Left renal pelvis (tissue), 4 donors: ENCODE measurements around the gene ERV3-1. TPM values are rescaled to one million over a fixed set of nuclear protein-coding genes. Genes with fewer than 3 reads are reported as not detected.
"Not testable (repeated sequence)": the region's sequence is repeated elsewhere in the genome, so short reads cannot be mapped to it uniquely, and the experiment has no call there.

Experiments used
- DNase-seq, 4 donors: peaks; one replicate each; pipeline ENCODE4 v3.0.0-alpha.2; 2013; ENCODE audit warnings: low read depth in 4 of 4, low spot score in 3 of 4
- polyA plus RNA-seq, 4 donors: library from polyadenylated mRNA; unstranded; fragments of 120-200 nt; gene quantifications; one replicate each; pipeline ENCODE4 v1.2.1, GENCODE V29; 2013; ENCODE audit not compliant: insufficient read length in 4 of 4

The ERV3-1 gene
- polyA plus RNA-seq, 4 donors, result 23.5 to 51.9 (median 30.8) TPM

- DNase-seq, result no peak
Measured at GRCh38 chr7:65002972-65003585, 3.4 kb downstream of the ERV3-1 start.

DNA sequence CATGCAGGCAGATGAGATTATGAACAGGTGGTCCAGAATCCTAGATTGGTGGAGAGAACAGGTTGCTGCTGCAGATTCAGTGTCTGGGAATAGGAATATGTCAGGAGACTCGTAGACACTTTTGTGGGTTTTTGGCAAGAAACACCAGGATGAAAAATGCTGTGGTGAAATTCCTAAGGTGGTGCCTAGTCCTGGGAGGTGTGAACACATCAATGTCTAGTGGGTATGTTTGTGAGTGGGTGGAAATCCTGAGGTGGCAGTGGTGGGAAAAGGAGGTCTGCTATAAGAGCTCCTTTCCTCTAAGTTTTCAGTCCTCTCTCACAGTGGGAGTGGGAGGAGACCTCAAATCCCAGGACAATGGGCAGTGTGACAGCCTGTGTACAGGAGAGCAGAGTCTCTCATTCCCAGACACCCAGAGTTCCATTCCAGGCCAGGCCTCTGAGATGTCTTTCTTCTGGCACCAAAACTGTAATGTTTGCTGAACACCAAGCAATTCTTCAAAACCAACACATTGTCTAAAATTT, 5.1 kb downstream of the ERV3-1 start:
- DNase-seq, result no peak

DNA sequence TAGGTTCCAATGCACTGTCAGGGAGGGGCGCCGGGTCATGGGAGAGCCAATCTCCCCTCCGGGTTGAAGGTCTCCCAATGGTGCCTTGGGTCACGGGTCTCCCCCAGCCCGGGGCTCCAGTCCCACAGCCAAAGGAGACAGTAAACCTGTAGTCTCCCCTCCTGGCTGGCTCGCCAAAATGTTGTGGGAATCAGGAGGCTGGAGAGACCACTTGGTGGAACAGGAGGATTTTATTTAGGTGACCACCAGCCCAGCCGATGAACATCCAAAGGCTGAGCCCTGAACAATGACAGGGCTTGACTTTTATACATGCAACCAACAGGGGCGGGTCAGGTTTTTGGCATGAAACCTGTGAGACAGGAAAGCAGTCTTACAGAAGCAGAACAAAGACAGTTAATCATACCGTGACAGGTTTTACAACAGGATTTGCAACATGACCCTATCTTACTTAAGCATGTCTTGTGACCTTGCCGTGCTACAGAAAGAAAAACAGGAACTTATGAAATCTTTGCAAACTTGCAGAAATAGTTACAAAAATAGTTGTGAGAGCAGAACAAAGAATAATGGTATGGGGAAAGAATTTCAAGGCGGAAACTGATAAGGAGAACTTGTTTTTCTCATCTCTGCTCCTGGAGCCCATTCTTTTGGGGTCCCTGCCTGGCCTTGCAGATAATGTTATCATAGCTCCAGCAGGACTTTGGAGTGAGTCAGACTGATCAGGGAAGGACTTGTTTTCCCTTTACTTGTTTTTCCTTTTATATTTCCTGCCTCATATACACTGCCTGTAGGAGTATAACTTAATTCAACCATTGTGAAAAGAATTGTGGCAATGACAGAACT, 7.1 kb downstream of the ERV3-1 start:
- DNase-seq, result no peak

DNA sequence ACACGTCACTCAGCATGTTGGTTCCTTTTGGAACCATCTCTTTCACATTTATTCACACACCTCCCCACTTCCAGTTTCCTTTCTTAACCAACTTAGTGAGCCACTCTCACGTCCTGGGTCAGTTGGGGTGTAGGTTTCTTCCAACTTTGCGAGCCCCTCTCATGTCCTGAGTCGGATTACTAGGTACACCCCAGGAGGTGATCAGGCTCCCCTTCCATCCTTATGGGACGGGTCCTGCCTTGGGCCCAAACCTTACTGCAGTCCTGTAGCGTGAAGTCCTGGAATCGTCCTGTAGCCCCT, 7.7 kb downstream of the ERV3-1 start:
- DNase-seq, result no peak

- no peak for DNase-seq
Measured at GRCh38 chr7:64997927-64998391, 8.5 kb downstream of the ERV3-1 start.

DNA sequence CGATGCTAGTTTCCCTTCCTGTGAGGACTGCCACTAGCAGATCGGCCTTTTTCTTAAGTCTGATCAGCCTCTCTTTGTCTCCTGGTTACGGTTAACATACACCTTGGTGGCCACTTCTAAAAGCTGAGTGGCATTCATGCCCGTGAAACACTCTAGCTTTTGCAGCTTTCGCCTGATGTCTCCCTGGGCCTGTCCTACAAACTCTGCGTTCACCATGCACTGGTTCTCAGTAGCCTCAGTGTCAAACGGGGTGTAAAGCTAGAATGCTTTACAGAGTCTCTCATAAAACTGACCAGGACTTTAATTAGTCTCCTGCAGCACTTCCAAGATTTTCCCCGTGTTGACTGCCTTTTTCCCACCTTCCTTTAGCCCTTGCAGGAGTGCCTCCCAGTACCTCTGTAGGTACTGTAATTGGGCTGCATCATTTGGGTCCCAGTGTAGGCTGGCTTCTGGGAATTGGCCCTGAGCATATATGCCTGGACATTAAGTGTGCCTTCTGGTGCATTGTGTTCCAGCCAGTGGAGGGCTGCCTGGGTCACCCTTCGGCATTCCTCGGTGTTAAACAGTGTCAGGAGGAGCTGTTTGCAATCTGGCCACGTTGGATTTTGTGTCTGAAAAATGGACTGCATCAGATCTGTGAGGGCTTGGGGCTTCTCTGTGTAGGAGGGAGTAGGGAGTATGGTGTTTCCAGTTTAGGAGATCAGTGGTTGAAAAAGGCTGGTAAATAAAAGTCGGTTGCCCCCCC, 9.2 kb downstream of the ERV3-1 start:
- DNase-seq, result no peak

- DNase-seq, result no peak
Measured at GRCh38 chr7:64996305-64996704, 10.2 kb downstream of the ERV3-1 start.

DNA sequence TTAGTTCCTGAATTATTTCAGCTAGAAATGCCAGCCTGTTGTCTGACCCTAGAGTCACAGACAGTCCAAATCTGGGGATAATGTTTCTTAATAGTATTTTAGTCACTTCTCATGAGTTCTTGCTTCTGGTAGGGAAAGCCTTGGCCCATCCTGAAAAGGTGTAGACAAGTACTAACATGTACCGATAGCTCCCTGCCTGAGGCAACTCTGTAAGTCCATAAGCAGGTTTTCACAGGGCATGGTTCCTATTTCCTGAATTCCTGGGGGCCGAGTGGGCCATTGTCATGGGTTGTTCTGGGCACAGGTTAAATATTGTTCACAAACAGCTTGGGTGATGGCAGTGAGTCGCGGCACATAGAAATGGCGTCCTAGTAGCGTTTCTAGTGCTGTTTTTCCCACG, 12.6 kb downstream of the ERV3-1 start:
- no peak for DNase-seq

DNA sequence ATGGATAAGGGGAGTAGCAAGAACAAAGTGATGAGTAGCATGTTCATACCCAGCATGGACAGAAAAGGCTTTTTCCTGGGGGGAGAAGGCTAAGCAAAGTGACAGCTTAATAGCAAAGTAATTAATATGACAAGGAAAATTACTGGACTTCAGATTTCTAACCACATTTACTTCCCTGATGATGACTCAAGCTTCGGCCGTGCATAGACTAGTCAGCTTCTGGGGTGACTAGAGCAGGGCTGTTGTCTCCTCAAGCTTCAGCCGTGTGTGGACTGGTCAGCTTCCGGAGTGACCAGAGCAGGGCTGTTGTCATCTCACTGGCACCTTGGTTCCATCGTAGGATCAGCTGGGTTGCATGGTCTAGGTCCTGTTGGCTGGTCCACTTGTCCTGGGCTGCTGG, 13.5 kb downstream of the ERV3-1 start:
- DNase-seq, result no peak

DNA sequence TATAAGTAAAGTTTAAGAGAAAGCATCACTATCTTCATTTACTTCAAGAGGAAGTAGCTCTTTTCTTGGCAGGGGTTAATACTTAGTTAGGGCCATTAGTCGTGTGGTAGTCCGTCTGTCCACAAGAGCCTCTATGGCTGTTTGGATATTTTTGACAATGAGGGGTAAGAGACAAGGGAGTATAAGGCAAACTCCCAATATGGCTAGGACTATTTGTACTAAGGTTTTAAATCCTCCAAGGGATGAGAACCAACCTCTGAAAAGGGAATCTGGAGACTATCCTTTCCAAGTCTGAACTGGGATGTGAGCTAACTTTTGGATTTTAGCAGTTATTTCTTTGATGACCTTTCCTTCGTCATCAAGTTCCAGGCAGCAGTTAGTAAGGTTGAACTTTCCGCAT, 15.6 kb downstream of the ERV3-1 start, which contains the start of gene ZNF117:
Gene ZNF117 (minus strand): TSS at position 101 of the 400 bp plus-strand sequence.
- DNase-seq, result no peak

GRCh38 chr7:64990216-64990615, 16.3 kb downstream of the ERV3-1 start:
- no peak for DNase-seq

- no peak for DNase-seq
Measured at GRCh38 chr7:64978497-64979203, 27.8 kb downstream of the ERV3-1 start.

- DNase-seq, result no peak
Measured at GRCh38 chr7:64965594-64965993, 40.9 kb downstream of the ERV3-1 start.

- no peak for DNase-seq
Measured at GRCh38 chr7:64959072-64959747, 47.3 kb downstream of the ERV3-1 start.

DNA sequence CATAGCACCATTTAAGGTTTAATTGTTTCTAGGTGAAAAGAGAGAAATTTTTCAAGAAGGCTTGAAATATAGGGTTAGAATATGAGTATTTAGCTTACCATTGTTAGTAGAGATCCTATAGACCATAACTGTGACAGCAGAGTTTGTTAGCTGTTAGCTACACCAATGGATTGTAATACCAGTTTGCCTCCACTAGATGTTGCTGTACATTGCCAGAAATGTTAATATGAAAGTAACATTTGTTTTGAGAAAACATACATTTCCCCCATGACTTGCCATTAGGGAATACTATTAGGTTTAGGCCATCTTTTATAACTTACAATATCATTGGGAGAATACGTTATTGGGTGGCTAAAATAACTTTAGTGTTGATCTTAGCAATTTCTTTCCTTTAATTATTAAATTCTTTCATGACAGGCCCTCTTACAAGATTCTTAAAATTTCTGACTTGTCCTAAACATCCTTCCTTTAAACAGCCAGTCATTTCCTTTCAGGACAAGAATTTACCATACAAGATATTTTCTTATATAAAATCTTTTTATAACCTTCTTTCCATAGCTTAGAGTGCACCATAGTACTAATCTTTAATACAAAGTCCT, 55.1 kb downstream of the ERV3-1 start:
- peak in 3 of 4 donors; percentile 18 to 27 (median 24) for DNase-seq

DNA sequence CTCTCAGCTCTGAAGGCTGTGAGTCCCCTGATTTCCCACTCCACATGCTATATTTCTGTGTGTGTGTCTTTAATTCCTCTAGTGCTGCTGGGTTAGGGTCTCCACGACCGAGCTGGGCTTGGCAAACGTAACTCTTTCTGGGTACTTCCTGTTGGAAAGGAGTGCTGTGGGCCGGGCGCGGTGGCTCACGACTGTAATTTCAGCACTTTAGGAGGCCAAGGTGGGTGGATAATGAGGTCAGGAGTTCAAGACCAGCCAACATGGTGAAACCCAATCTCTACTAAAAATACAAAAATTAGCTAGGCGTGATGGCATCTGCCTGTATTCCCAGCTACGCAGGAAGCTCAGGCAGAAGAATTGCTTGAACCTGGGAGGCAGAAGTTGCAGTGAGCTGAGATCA, 55.8 kb downstream of the ERV3-1 start:
- not testable (repeated sequence) for DNase-seq

DNA sequence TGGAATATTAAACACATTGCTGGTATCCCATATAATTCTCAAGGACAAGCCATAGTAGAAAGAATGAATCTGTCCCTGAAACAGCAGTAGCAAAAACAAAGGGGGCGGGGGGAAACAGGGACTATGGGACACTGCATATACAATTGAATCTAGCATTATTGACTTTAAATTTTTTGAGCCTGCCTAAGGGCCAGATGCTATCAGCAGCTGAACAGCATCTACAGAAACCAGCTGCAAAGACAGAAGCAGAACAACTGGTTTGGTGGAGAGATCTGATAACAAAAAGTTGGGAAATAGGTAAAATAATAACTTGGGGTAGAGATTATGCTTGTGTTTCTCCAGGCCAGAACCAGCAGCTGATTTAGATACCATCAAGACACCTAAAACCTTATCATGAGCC, 57.7 kb downstream of the ERV3-1 start:
- not testable (repeated sequence) for DNase-seq

GRCh38 chr7:64947252-64948000, 59.1 kb downstream of the ERV3-1 start:
- DNase-seq, result no peak

- no peak for DNase-seq
Measured at GRCh38 chr7:64946772-64947171, 59.7 kb downstream of the ERV3-1 start.
